ENCODE measurements around the gene BRPF1.

BRPF1 gene

GRCh38 chr3:9750556-9751411 is 19.2 kb downstream of the BRPF1 start:
- H3K4me1 ChIP-seq (ENCODE audit: control insufficient read depth, low read length): peaks cover 40% of the 10 kb centered on the region
- no peaks in the 10 kb centered on the region for H3K9me3 ChIP-seq (ENCODE audit: control insufficient read depth, insufficient read depth, low read length)
- TF ChIP-seq CTCF (IDR thresholded peaks at IDR 0.05; ENCODE audit: low read depth, low read length, poor library complexity, severe bottlenecking): no peak
- TF ChIP-seq EZH2phosphoT487 (IDR thresholded peaks at IDR 0.05; ENCODE audit: borderline replicate concordance, low read length): no peak
- no peaks in the 10 kb centered on the region for H3K27me3 ChIP-seq (ENCODE audit: control insufficient read depth, low read length)
- peaks cover 78% of the 10 kb centered on the region for H3K36me3 ChIP-seq (ENCODE audit: control insufficient read depth, low read length)
- H3F3A ChIP-seq (ENCODE audit: control insufficient read depth, insufficient read depth): peaks cover 23% of the 10 kb centered on the region
- H3K4me3 ChIP-seq (ENCODE audit: low read length): peak overlapping the region; percentile 91
- no peaks in the 10 kb centered on the region for H4K20me1 ChIP-seq (ENCODE audit: control insufficient read depth, insufficient read depth, low read depth, low read length)
- H3K79me2 ChIP-seq (ENCODE audit: control insufficient read depth, low read length): peaks cover 25% of the 10 kb centered on the region
- no peaks in the 10 kb centered on the region for H3K9me2 ChIP-seq (replicated peaks; ENCODE audit: control insufficient read depth, low read length)
- H3K27ac ChIP-seq (ENCODE audit: low read depth, low read length): peak overlapping the region; percentile 72
- peak overlapping the region; percentile 83 for H3K4me2 ChIP-seq (ENCODE audit: low read length)

GRCh38 chr3:9754678-9755077 is 23.1 kb downstream of the BRPF1 start:
- Histone ChIP-seq H3K4me1 (ENCODE audit: control insufficient read depth, low read length) (peaks cover 34% of the 10 kb centered on the region), H3K36me3 (ENCODE audit: control insufficient read depth, low read length) (peaks cover 78% of the 10 kb centered on the region), H3K4me2 (ENCODE audit: low read length) (peak overlapping the region; percentile 29), H3F3A (ENCODE audit: control insufficient read depth, insufficient read depth) (peaks cover 10% of the 10 kb centered on the region; the same call in 1 of the 2 replicates), H3K4me3 (ENCODE audit: low read length) (no peak overlapping the region), H3K9me2 (replicated peaks; ENCODE audit: control insufficient read depth, low read length) (no peaks in the 10 kb centered on the region), H3K79me2 (ENCODE audit: control insufficient read depth, low read length) (peaks cover 25% of the 10 kb centered on the region), H3K27ac (ENCODE audit: low read depth, low read length) (no peak overlapping the region), H4K20me1 (ENCODE audit: control insufficient read depth, insufficient read depth, low read depth, low read length) (no peaks in the 10 kb centered on the region), H3K9me3 (ENCODE audit: control insufficient read depth, insufficient read depth, low read length) (no peaks in the 10 kb centered on the region), H3K27me3 (ENCODE audit: control insufficient read depth, low read length) (no peaks in the 10 kb centered on the region)
- no peak for TF ChIP-seq EZH2phosphoT487 (IDR thresholded peaks at IDR 0.05; ENCODE audit: borderline replicate concordance, low read length)

GRCh38 chr3:9757427-9757826 is 25.9 kb downstream of the BRPF1 start:
- no peak overlapping the region for H3K27ac ChIP-seq (ENCODE audit: low read depth, low read length)
- H3K4me2 ChIP-seq (ENCODE audit: low read length): no peak overlapping the region
- H3K79me2 ChIP-seq (ENCODE audit: control insufficient read depth, low read length): peaks cover 3% of the 10 kb centered on the region; the same call in 1 of the 2 replicates
- H4K20me1 ChIP-seq (ENCODE audit: control insufficient read depth, insufficient read depth, low read depth, low read length): no peaks in the 10 kb centered on the region
- peaks cover 56% of the 10 kb centered on the region for H3K36me3 ChIP-seq (ENCODE audit: control insufficient read depth, low read length)
- peaks cover 17% of the 10 kb centered on the region for H3K4me1 ChIP-seq (ENCODE audit: control insufficient read depth, low read length)
- peaks cover 2% of the 10 kb centered on the region; the same call in 1 of the 2 replicates for H3F3A ChIP-seq (ENCODE audit: control insufficient read depth, insufficient read depth)
- H3K4me3 ChIP-seq (ENCODE audit: low read length): no peak overlapping the region
- no peaks in the 10 kb centered on the region for H3K9me2 ChIP-seq (replicated peaks; ENCODE audit: control insufficient read depth, low read length)
- TF ChIP-seq EZH2phosphoT487 (IDR thresholded peaks at IDR 0.05; ENCODE audit: borderline replicate concordance, low read length) (no peak), CTCF (IDR thresholded peaks at IDR 0.05; ENCODE audit: low read depth, low read length, poor library complexity, severe bottlenecking) (no peak)
- no peaks in the 10 kb centered on the region for H3K27me3 ChIP-seq (ENCODE audit: control insufficient read depth, low read length)
- H3K9me3 ChIP-seq (ENCODE audit: control insufficient read depth, insufficient read depth, low read length): no peaks in the 10 kb centered on the region
